Measurements from ENCODE around the gene ECD.

The ECD gene

DNA sequence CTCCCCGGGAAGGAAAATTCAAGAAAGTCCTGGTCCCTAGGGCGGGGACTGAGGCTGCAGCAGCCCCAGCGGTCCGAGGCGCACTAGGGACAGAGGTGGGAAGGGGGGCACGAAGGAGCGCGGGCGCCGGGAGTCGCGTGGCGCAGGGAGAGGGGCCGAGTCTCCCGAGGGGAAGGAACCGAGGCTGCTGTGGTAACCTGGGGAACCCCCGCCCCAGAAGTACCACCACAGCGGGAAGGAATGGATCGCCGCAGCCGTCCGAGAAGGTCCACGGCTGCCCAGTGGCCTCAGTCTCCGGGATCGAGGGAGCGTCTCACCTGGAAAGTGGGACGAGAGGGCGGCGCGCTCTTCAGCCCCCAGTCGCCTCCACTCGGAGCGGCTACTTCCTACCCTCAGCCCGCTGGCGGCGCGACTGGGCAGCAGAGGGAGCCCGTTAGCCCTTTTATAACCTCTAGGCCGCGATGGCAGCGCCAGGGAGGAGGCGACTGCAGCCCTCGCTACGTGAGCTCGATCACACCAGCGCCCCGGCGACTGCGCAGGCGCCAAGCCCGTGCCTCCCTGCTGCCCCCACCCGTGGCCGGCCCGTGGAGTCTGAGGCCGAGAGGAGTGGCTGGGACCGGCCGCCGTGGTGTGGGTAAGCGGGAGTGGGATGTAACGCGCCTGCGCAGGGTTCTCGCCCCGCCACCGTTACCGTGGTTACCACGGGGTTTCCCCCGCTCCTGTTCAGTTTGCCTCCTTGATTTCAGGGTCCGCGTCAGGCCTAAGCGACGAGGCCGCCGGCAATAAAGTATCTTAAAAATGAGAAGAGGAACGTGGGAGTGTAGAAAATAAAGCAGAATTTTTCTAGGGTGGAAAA is 71.1 kb downstream of the ECD start, which contains the start of gene P4HA1:
Gene P4HA1 (minus strand): TSS at position 418 of the 856 bp plus-strand sequence. CDS start 21,983 bp downstream, outside the sequence.
- peak; percentile 99 for DNase-seq (ENCODE audit: low spot score)

DNA sequence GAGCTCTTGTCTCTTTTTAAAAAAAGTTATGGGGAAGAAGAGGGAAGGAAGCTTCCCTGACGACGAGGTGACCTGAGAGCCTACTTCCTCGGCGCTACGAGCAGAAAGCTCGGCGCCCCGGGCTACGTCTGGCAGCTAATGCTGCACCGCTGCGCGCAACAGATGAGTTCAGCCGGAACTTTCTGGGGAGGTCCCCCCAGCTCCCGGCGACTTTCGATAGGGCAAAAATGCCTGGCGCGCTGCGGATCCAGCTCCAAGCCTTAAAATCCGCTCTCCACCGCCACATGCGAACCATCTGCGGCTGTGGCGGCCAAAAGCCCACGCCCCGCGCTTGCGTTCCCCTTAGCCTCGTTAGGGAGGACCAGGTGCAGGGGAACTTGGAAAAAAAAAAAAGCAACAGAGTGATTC is 71.8 kb downstream of the ECD start:
- DNase-seq (ENCODE audit: low spot score): peak; percentile 72

GRCh38 chr10:73095481-73096021 is 72.3 kb downstream of the ECD start:
- DNase-seq (ENCODE audit: low spot score): peak; percentile 64

DNA sequence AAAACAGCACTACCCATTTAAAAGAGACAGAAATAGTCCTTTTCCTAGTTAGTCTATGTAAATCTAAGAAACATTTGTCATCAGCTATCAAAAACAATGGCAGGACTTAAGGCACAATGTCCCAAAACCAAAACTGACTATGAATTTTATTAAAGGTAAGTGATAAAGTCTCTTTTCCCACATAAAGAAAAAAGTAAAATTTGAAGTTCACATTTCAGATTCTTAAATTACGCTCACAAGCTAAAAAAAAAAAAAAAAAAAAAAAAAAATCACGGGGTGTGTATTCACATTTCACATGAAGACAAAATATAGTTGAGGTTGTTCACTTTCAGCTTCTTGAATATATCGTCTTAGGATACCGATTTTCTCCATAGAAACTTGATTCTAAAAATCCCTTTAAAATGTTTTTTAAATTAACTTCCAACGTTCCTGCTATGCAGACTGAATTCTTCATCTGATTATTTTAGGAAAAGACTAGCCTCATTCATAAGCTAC is 72.8 kb downstream of the ECD start:
- DNase-seq (ENCODE audit: low spot score): no peak

GRCh38 chr10:73093922-73094850 is 73.6 kb downstream of the ECD start:
- peak; percentile 8 for DNase-seq (ENCODE audit: low spot score)

DNA sequence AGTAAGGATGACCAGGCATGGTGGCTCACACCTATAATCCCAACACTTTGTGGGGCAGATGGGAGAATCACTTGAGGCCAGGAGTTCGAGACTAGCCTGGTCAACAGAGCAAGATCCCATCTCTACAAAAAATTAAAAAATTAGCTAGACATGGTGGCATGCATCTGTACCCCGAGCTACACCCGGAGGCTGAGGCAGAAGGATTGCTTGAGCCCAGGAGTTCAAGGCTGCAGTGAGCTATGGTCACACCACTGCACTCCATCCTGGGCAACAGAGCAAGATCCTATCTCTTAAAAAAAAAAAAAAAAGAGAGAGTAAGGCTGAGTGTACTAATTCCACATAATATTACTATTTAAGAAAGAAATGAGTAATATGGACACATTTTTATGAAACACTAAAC is 75.0 kb downstream of the ECD start:
- no peak for DNase-seq (ENCODE audit: low spot score)

GRCh38 chr10:73088304-73088703 is 79.5 kb downstream of the ECD start:
- DNase-seq (ENCODE audit: low spot score): no peak

- DNase-seq (ENCODE audit: low spot score): no peak
These were observed 81.0 kb downstream of the ECD start for GRCh38 chr10:73086816-73087215.

GRCh38 chr10:73084209-73084608 is 83.6 kb downstream of the ECD start:
- no peak for DNase-seq (ENCODE audit: low spot score)
